HG02885 (cell line): Measurements from ENCODE around the gene PHLDB1.

ENCODE experiments used
- ATAC-seq: cut with Tn5 transposase; IDR thresholded peaks from one replicate; pipeline ENCODE4 v1.9.1; 2021; ENCODE audit warnings: mild to moderate bottlenecking; ENCODE audit not compliant: unreplicated experiment, poor library complexity

PHLDB1 gene

GRCh38 chr11:118705111-118705741 lies 97.8 kb downstream of the PHLDB1 start:
- no peak for ATAC-seq

- no peak for ATAC-seq
These were observed 98.6 kb downstream of the PHLDB1 start for GRCh38 chr11:118705791-118706545.

DNA sequence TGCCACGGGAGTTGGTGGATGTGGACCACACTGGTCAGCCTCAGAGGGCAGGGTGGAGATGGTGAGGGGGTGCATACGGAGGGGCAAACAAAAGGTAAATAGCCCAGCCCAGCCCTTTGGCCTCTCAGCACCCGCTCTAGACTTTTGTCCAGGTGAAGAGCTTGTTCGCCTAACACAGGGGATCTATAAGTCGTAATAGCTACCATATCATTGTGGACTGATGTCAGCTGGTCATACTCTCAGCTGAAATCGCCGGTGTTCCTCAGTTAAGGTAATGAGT lies 99.1 kb downstream of the PHLDB1 start:
- ATAC-seq = no peak
